ENCODE data around the gene CAVIN1. TPM values are rescaled to one million over a fixed set of nuclear protein-coding genes. Genes with fewer than 3 reads are reported as not detected.

The CAVIN1 gene
- total RNA-seq, 2 donors from 2014 or later, result 214 to 220 TPM

DNA sequence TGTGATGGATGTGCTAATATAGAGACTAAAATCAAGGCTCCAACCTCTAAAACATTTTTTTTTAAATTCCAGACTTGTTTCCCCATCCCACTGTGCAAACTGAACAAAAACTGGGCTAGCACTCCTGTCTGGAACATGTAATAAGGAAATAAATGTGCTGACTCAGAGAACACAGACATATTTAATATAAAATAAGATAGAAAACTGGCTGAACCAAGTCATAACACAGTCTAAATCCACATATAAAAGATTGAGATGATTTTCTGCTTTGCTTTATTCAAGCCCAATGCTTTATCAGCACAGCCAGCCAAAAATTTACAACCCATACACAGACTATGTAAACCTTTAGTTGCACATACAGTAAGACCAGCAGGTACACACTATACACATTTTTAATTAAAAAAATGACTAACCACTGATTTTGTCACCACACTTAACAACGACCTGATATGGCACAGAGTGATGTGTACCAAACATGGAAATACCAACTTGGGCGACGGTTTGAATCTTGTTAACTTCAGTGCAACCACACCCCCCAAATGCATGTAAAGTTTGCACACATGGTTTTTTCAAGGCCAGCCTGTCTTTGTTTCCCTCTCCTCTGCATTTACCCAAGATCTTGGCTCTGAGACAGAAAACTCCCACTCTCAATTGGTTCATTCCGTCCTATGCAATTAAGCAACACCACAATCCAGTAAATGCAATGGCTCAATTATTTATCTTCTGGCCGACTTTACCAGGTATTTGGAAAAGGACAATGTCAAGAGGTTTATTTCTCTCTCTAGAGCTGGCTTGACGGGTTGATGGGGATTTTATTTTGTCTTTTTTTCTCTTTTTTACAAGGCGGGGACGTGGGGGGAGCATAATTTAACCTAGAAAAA lies 36.0 kb downstream of the CAVIN1 start:
- H3K9me3 ChIP-seq, result no peaks in the 10 kb centered on the region
- peak overlapping the region; percentile 99 to 100 for H3K27ac ChIP-seq
- DNase-seq (ENCODE audit: low spot score), result peak; percentile 71
- no peaks in the 10 kb centered on the region for H3K27me3 ChIP-seq (replicated peaks; ENCODE audit: insufficient read depth)
- H3K36me3 ChIP-seq, result no peaks in the 10 kb centered on the region
- peak overlapping the region; percentile 92 to 100 for H3K4me3 ChIP-seq
- H3K4me1 ChIP-seq (replicated peaks), result no peaks in the 10 kb centered on the region
- peak; percentile 80 for TF ChIP-seq POLR2AphosphoS5 (IDR thresholded peaks at IDR 0.05)
- TF ChIP-seq POLR2A (IDR thresholded peaks at IDR 0.05), result no peak
- intact Hi-C loops (cut with DNase I), result loop anchor here (5.0 kb wide), 1 partner anchor 60 kb away; no protein-coding TSS in a partner anchor
- WGBS, result 2% methylated on average over 8 of the region's 8 CpGs

DNA sequence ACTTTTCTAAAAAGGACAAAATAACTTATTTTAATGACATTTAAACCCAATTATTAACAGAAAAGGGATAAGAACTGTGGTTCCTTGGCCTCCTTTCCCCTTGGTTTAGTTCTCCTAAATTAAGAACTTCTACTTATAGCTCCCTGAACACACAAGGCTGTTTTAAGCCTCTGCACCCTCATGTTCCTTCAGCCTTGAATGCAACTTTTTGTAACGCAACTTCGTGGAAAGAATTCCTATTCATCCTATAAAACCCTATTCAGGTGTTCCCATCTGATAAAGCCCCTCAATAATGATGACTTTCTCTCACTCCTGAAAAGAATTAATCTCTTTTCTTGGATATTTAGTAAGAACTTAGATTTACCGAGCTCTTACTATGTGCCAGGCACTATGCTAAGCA lies 41.2 kb downstream of the CAVIN1 start:
- WGBS, result 87% methylated on average over 3 of the region's 3 CpGs
- Histone ChIP-seq H3K4me1 (replicated peaks) (peaks cover 8% of the 10 kb centered on the region), H3K27me3 (replicated peaks; ENCODE audit: insufficient read depth) (no peaks in the 10 kb centered on the region), H3K36me3 (no peaks in the 10 kb centered on the region), H3K9me3 (no peaks in the 10 kb centered on the region), H3K4me3 (no peak overlapping the region), H3K27ac (no peak overlapping the region)
- no peak for DNase-seq (ENCODE audit: low spot score)
- intact Hi-C loops (cut with DNase I), result no loop called here
- no peak for TF ChIP-seq POLR2A (IDR thresholded peaks at IDR 0.05)
- TF ChIP-seq, protein P1, sequence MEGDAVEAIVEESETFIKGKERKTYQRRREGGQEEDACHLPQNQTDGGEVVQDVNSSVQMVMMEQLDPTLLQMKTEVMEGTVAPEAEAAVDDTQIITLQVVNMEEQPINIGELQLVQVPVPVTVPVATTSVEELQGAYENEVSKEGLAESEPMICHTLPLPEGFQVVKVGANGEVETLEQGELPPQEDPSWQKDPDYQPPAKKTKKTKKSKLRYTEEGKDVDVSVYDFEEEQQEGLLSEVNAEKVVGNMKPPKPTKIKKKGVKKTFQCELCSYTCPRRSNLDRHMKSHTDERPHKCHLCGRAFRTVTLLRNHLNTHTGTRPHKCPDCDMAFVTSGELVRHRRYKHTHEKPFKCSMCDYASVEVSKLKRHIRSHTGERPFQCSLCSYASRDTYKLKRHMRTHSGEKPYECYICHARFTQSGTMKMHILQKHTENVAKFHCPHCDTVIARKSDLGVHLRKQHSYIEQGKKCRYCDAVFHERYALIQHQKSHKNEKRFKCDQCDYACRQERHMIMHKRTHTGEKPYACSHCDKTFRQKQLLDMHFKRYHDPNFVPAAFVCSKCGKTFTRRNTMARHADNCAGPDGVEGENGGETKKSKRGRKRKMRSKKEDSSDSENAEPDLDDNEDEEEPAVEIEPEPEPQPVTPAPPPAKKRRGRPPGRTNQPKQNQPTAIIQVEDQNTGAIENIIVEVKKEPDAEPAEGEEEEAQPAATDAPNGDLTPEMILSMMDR (IDR thresholded peaks at IDR 0.05), result no peak
- TF ChIP-seq POLR2AphosphoS5 (IDR thresholded peaks at IDR 0.05), result no peak

DNA sequence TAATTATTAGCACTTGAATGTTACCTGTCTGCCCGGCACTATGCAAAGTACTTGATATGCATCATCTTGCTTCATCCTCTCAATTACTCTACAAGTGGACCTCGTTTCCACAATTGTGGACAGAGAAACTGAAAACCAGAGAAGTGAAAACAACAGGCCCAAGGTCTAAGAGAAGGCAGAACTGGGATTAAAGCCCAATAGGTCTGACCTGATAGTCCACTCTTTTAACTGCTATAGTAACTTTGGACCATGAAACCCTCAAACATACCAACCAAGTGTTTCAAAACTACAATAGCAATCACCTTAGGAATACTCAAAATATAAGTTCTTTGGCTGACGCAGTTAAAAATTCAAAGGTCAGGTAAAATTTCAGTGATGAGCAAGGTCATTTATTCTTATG lies 42.1 kb downstream of the CAVIN1 start:
- TF ChIP-seq, protein P1 (IDR thresholded peaks at IDR 0.05), result no peak
- no peak for TF ChIP-seq POLR2A (IDR thresholded peaks at IDR 0.05)
- WGBS, result 85% methylated on average over 3 of the region's 3 CpGs
- DNase-seq (ENCODE audit: low spot score), result no peak
- intact Hi-C loops (cut with DNase I), result no loop called here
- H3K9me3 ChIP-seq, result no peaks in the 10 kb centered on the region
- H3K4me1 ChIP-seq (replicated peaks), result peaks cover 8% of the 10 kb centered on the region
- no peaks in the 10 kb centered on the region for H3K36me3 ChIP-seq
- H3K4me3 ChIP-seq, result no peak overlapping the region
- no peaks in the 10 kb centered on the region for H3K27me3 ChIP-seq (replicated peaks; ENCODE audit: insufficient read depth)
- no peak overlapping the region for H3K27ac ChIP-seq

DNA sequence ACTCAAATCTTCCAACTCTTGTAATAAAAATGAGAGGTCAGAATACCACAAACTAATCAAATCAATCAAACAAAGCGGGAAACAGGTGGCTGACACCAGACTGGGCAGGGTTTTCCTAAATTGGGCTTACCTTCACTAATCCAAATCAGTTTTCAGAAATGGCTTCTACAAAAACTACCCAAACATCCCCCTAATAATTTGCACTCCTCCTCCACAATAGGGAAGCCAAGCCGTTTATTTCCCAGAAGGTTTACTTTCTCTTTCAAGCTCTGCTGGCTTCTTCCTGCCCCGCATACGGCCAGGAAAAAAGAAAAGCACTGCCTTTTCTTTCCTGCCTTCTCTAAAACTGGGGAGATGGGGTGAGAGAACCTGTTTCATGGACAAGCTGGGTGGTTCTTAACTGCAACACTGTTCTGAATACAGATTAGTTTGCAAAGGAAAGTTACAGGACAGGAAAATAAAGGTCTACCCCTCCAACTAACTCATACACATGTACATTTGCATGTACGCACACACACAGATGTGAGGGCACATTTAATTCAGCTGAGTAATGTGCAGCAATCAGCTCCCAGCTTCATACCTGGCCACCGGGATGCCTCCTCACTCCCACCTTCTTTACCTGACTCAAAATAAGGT lies 44.0 kb downstream of the CAVIN1 start:
- H3K4me3 ChIP-seq, result peak overlapping the region; percentile 2 to 28
- H3K4me1 ChIP-seq (replicated peaks), result peaks cover 10% of the 10 kb centered on the region
- 3% methylated on average over 6 of the region's 6 CpGs for WGBS
- DNase-seq (ENCODE audit: low spot score), result no peak
- TF ChIP-seq POLR2A (IDR thresholded peaks at IDR 0.05), result no peak
- TF ChIP-seq POLR2AphosphoS5 (IDR thresholded peaks at IDR 0.05), result peak; percentile 60
- TF ChIP-seq, protein P1 (IDR thresholded peaks at IDR 0.05), result no peak
- intact Hi-C loops (cut with DNase I), result no loop called here
- H3K36me3 ChIP-seq, result no peaks in the 10 kb centered on the region
- H3K27ac ChIP-seq, result peak overlapping the region; percentile 65 to 72
- H3K9me3 ChIP-seq, result no peaks in the 10 kb centered on the region
- H3K27me3 ChIP-seq (replicated peaks; ENCODE audit: insufficient read depth), result no peaks in the 10 kb centered on the region

DNA sequence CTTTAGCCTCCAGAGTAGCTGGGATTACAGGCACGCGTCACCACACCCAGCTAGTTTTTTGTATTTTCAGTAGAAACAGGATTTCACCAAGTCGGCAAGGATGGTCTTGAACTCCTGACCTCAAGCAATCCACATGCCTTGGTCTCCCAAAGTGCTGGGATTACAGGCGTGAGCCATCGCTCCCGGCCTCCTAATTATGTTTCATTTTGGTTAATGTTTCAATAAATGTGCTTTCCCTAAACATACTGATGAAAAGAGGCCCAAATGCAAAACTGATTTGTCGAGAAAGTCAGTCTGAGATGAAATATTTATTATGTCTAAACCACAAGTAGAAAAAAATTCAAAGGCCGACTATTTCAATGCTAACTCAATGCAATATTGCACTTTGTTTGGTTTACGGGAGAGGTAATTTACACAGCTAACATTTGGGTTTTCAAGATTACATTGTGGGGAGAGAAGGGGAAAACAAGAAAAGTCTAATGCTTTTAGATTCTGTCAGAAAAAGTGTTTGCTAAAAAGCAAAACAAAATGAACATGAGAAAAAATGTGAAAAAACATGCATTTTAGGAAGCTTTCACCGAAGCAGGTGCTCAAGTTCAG lies 44.6 kb downstream of the CAVIN1 start:
- 42% methylated on average over 10 of the region's 10 CpGs for WGBS
- H3K27me3 ChIP-seq (replicated peaks; ENCODE audit: insufficient read depth), result no peaks in the 10 kb centered on the region
- no peak for TF ChIP-seq POLR2A (IDR thresholded peaks at IDR 0.05)
- TF ChIP-seq, protein P1 (IDR thresholded peaks at IDR 0.05), result no peak
- TF ChIP-seq POLR2AphosphoS5 (IDR thresholded peaks at IDR 0.05), result no peak
- peak overlapping the region; percentile 65 to 72 for H3K27ac ChIP-seq
- no peaks in the 10 kb centered on the region for H3K36me3 ChIP-seq
- peak overlapping the region; percentile 2 to 28 for H3K4me3 ChIP-seq
- DNase-seq (ENCODE audit: low spot score), result no peak
- intact Hi-C loops (cut with DNase I), result no loop called here
- no peaks in the 10 kb centered on the region for H3K9me3 ChIP-seq
- H3K4me1 ChIP-seq (replicated peaks), result peaks cover 10% of the 10 kb centered on the region
